HG03135 (cell line): ENCODE results near the gene SFXN4.
A peak's percentile ranks its signal among the peaks of the same experiment; 100 is the strongest.

ENCODE experiments used
- ATAC-seq: cut with Tn5 transposase; IDR thresholded peaks from one replicate; pipeline ENCODE4 v1.9.1; 2021; ENCODE audit warnings: mild to moderate bottlenecking, moderate library complexity; ENCODE audit not compliant: unreplicated experiment

The SFXN4 gene

DNA sequence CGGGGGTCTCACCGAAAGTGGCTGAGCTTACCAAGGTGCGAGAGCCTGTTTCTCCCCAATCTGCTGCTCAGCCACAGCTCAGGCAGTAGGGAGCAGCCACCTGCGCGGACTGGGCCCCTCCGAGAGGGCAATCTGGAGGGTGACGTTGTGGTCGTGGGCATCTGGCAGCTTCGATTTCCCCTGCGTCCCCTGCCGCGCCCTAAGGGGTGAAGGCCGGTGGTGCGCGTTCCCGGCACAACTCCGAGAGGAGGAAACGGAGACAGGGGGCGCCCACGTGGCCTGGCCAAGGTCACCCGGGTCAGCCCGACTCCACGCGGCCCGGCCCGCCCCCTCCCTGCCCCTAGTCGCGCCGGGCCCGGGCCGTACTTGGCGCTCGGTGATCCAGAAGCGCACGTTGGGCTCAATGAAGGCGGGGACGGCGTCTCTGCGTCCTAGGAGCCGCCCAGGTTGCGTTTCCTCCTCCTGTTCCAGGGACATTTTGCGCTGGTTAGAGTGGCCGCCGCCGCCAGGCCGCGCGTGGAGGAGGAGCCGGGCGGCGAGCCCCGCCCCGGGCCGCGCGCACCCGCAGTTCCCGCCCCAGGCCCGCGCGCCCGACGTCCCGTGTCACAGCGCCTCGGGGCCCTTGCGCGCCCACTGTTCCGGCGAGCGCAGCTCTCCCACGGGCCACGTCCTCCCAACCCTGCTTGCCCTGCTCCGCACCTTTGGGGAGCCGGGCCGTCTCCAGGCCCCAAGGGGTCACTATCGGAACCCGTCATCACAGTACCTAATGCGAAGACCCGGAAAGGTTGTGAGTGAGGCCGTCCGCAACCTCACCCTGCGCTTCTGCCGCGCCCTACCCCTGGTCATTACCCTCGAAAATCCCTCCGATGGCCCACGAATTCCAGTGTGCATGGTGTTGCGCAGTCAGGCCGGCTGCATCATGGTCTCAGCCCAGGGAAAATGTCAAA, at the start of gene SFXN4:
TSS of gene SFXN4 (minus strand) at position 544 of the 947 bp plus-strand sequence. CDS start at position 477, 67 bp downstream.
- ATAC-seq: peak; percentile 92

DNA sequence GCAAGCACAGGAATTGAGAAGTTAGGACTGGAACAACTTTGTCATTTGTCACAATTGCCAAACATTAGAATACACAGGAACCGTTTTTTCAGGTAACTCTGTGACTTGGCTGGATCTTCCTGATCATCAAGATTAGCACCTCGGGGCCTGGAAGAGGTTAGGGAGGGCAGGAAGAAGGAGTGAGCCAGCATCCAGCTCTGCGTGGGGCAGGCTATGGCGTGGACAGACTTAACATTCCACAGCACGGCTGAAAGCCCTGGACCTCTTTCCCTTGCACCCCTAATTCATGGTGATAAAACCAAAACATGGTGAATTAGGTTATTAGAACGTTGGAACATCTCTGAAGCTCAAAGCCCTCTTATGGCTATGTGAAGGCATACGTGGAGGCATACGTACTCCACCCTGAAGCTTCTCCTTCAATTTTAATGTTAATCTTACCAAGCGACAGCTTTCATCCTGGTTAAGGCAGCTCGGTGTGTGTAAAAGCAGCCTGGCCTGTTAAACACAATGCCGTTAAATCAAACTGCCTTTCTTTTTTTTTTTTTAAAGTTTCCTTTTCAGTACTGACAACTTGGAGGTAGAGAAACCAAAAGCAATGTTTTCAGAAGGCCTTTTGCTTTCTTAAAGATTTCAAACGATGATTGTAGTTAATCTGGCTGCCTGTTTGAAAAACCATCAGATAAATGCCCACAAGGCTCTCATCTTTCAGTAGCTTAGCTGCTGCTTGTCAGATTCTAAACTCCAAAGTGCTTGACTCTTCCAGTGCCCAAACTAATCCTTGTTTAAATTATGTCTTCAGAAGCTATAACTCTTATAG, 46.3 kb upstream of the SFXN4 start:
- ATAC-seq: no peak

DNA sequence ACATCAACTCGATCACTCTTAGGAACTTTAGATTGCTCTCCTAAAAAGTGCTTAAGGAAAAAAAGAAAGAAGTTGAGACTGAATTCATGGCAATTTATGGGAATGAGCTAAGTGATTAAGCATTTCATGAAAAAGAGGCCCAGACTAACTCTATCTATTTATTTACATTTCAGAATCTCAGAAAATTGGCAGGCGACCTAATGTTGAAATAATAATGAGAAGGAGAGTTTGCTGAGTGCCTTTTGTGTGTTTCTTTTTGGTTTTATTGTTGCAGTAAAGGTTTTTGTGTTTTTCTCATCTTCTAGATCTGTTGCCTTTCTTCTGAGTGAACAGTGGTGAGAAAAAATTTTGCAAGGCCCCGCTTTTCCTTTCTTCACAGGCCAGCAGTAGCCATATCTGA, 45.7 kb upstream of the SFXN4 start:
- no peak for ATAC-seq

DNA sequence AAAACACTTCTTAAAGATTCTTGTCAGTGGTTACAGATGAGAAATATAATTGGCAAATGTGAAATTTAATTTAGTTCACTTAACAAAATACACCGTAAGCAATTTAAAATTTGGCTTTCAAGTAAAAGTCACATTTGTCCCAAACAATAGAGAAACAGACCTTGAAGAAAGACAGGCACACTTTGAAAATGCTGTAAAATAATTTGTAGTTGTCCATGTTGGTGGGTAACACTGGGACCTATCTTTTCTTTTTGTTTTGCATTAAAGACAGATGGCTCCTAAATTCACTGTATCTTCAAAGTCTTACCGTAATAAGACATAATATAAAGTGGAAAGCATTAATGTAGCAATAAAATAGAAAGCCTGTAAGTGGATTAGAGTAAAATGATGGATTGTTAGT, 45.1 kb upstream of the SFXN4 start:
- ATAC-seq: no peak

GRCh38 chr10:119209736-119210355, 44.3 kb upstream of the SFXN4 start:
- ATAC-seq: no peak

GRCh38 chr10:119209035-119209735, 43.7 kb upstream of the SFXN4 start:
- no peak for ATAC-seq

- ATAC-seq: no peak
Measured at GRCh38 chr10:119208553-119208940, 43.0 kb upstream of the SFXN4 start.

DNA sequence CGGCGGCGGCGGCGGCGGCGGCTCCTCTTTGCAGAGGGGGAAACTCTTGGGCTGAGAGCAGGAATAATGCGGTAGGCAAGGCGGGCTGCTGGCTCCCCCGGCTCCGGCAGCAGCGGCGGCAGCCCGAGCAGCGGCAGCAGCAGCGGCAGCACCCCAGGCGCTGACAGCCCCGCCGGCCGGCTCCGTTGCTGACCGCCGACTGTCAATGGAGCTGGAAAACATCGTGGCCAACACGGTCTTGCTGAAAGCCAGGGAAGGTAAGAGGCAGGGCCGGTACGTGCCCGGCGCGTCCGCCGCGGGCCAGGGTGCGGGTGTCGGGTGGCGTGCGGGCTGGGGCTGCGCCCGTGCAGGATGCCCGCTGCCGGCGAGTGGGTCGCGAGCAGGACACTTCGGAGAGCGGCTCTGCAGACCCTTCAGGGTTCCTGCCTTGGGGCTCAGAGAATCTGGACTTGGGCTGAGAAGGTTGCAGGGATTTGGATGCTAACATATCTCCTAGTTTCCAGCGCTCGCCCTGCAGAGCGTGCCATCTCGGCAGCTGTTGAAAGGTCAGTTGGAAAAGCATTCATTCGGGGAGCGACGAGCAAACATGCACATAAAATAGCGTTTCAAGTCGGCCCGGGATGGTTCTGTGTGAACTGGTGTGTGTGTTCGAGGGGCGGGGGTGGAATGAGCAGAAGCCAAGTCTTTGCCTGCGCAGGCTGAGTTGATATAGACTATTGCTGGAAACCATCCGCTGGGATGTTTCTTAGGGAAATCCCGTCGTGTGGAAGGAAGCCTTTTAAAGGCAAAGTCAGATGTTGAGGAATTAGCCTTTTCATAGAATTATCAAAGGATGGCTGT, 42.4 kb upstream of the SFXN4 start:
- ATAC-seq: no peak

DNA sequence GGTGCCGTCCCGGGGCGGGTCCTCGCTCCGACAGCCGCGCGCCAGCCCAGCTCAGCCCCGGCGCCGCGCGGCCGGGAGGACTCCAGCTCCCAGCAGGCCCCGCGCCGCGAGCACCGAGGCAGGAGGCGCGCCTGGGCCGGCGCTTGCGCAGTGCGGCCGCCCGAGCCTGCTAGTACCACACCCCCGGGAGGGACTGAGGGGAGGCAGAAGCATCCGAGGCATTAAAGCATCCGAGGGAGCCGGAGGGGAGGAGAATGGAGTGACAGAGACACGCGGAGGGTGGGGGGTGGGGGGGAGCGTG, 41.8 kb upstream of the SFXN4 start, which contains the start of gene GRK5:
TSS of gene GRK5 (plus strand) at position 206 of the 301 bp plus-strand sequence. CDS start 347 bp downstream, outside the sequence.
- ATAC-seq: peak; percentile 64

DNA sequence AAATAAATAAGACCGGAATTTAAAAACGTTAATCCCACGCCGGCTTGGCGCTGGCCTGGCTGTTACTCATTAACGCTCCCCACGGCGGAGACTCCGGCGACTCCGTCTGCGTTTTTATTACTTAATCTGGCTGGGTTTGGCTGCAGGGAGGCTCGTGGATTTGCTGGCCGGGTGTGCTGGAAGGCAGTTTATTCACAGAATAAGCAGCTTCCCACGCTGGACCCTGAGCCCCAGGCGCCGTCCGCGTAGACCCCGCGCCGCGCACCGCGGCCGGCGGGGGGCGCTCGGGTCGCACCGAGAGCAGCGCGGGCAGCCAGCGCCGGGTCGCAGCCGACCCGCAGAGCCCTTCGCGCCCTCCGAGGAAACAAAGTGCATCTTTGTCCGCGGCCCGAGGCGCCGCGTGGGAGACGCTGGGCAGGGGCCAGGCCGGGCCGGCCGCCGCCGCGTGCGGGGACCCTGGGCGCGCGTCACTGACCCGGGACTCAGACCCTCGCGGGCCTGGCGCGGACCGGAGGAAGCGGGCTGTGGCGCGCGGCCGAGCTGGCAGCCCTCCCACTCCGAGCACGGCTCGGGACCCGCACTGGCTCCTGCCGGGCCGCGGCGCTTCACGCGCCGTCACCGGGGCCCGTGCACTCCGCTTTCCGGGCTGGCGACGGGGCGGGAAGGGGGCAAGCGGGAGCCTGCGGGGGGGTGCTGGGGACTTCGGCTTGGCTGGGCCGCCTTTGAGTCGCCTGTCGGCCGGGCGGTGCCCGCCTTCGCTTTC, 41.3 kb upstream of the SFXN4 start:
- peak; percentile 56 for ATAC-seq

DNA sequence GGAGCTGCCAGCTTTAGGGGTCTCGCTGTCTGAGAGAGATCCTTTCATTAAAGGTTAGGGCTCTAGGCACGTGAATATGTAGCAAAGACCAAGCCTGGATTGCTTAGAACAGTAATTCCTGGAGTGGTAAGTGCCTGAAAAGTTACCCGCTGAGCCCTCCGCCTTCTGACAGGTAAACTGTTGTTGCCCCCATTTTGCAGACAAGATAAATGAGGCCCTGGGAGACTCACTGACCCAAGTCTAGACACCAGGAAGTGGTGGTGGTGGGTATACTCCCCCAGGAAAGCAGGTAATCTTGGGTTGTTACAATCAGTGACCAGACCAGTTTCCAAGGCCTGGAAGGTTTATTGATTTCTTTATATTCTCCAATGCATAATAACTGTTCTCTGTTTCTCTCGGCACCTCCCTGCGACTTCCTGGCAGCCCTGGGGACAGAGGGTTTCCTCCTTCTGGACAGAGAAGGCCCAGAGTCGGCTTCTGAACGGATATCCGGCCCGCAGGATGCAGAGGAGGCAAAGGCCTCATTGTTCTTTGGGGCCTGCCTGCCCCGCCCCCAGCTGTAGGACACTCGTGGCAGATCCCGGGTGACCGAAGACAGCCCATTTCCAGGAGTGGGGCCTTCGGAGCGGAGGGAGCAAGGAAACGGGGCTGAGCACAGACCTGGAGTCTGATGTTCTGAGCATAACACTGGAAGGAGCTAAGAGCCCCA, 40.5 kb upstream of the SFXN4 start:
- peak; percentile 38 for ATAC-seq

GRCh38 chr10:119203006-119203405, 37.5 kb upstream of the SFXN4 start:
- no peak for ATAC-seq

DNA sequence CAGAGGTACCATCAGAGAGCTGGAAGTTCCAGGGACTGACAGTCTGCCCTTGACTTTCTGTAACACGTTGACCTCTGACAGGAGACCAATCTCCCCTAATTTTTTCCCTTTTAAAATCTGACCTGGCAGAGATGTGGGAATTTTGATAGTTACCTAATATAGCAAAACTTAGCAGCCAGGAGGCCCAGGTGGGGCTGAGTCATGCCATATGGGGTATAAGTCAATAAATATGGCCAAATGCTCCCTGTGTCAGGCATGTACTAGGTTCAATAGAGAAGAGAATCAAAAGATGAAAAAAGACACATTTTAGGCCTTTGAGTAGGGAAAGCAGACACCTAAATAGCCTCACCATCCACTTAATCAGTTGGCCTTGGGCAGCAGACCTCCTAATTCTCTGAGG, 35.7 kb upstream of the SFXN4 start:
- ATAC-seq: no peak

GRCh38 chr10:119199231-119199992, 33.9 kb upstream of the SFXN4 start:
- ATAC-seq: no peak

GRCh38 chr10:119198438-119198837, 32.9 kb upstream of the SFXN4 start:
- no peak for ATAC-seq

DNA sequence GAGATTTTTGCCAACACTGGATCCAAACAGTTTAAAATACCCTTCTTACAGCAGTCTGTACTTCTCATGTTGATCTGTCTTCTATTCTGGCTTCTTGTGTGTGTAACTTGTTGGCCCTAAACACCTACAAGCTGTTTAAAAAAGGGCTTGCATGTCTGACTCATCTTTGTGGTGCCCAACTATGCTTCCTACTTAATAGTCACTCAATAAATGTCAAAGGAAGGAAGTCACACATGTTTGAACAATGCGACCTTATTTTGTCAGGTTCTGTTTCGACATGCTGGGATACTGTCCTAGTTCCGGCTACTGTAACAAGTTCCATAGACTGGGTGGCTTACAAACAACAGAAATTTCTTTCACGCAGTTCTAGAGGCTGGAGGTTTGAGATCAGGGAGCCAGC, 32.4 kb upstream of the SFXN4 start:
- no peak for ATAC-seq

- no peak for ATAC-seq
Measured at GRCh38 chr10:119191881-119192280, 26.4 kb upstream of the SFXN4 start.
